HCT116 (cell line): ENCODE measurements around the gene SLC39A1. TPM values are rescaled to one million over a fixed set of nuclear protein-coding genes. Genes with fewer than 3 reads are reported as not detected.
"Not testable (repeated sequence)": the region's sequence is repeated elsewhere in the genome, so short reads cannot be mapped to it uniquely, and the experiment has no call there.

ENCODE experiments used
- ATAC-seq: fragments of 200-7000 bp; cut with Tn5 transposase; 2 replicates; pipeline ENCODE4 v1.9.1; 2020; ENCODE audit warnings: mild to moderate bottlenecking, moderate library complexity
- BruUV-seq: library from RNA; stranded (reverse); fragments of 400-500 nt; replicated peaks from 2 replicates; lab custom pipeline; 2021; lab: Mats Ljungman, UMichigan
- CTCF ChIA-PET: fragments of 300-600 bp; sonication (Branson Sonifier 250); formaldehyde crosslinking; loops from one replicate; lab custom pipeline; 2021; ENCODE audit warnings: antibody characterized with exemption; lab: Charles Lee
- POLR2A ChIA-PET: fragments of 300-600, 350-600 bp; sonication (Branson Sonifier 250); formaldehyde crosslinking; loops from one replicate; lab custom pipeline; 2021; ENCODE audit warnings: antibody characterized with exemption; lab: Charles Lee
- RAD21 ChIA-PET, 2 experiments: fragments of 300-600 bp; sonication (Branson Sonifier 250); formaldehyde crosslinking; loops; one replicate each; lab custom pipeline; 2023; ENCODE audit warnings: low total read pairs in 2 of 2; ENCODE audit not compliant: uncharacterized antibody in 2 of 2, unreplicated experiment in 2 of 2, low non-redundant PET in 1 of 2; lab: Charles Lee
- DNase-seq: peaks from one replicate; pipeline ENCODE4 v3.0.0-alpha.2; 2010; ENCODE audit warnings: low read depth, low spot score
- H2AFZ ChIP-seq: fragments of 200-600 bp; shearing (Covaris generic), sonication (generic); 2 replicates; pipeline ENCODE4 v1.6.1; 2017; ENCODE audit warnings: low read depth, mixed run types, mixed read lengths, antibody characterized with exemption, low read length; ENCODE audit not compliant: poor library complexity, severe bottlenecking
- H3K27ac ChIP-seq: 2 replicates; pipeline ENCODE4 v1.5.1; 2012; ENCODE audit warnings: low read depth, low read length
- H3K27me3 ChIP-seq: fragments of 200-600 bp; sonication (generic); 2 replicates; pipeline ENCODE4 v1.6.1; 2016; ENCODE audit warnings: mixed run types, low read length, mixed read lengths; ENCODE audit not compliant: insufficient read depth
- H3K36me3 ChIP-seq, 2 experiments: fragments of 200-500 bp in 1 of 2; fragments of 200-600 bp in 1 of 2; sonication (Bioruptor generic) in 1 of 2; sonication (generic) in 1 of 2; 2 replicates each; pipeline versions ENCODE4 v1.5.1 to v1.6.1; 2014 to 2016; ENCODE audit warnings: low read length in 2 of 2, inconsistent platforms in 1 of 2, mixed read lengths in 1 of 2, mixed run types in 1 of 2; ENCODE audit not compliant: insufficient read depth in 2 of 2, control insufficient read depth in 1 of 2
- H3K4me1 ChIP-seq, 2 experiments: fragments of 200-600 bp in 1 of 2; sonication (generic) in 1 of 2; 2 replicates each; pipeline versions ENCODE4 v1.5.1 to v1.6.1; 2012 to 2017; ENCODE audit warnings: low read length in 2 of 2, inconsistent platforms in 1 of 2, mild to moderate bottlenecking in 1 of 2, mixed read lengths in 1 of 2, mixed run types in 1 of 2, moderate library complexity in 1 of 2; ENCODE audit not compliant: insufficient read depth in 2 of 2, control insufficient read depth in 1 of 2
- H3K4me2 ChIP-seq: fragments of 200-600 bp; sonication (generic); 2 replicates; pipeline ENCODE4 v1.6.1; 2017; ENCODE audit warnings: mixed run types, low read length, mixed read lengths
- H3K4me3 ChIP-seq, 2 experiments: fragments of 200-600 bp in 1 of 2; sonication (generic) in 1 of 2; replicated peaks in 1 of 2; 2 replicates each; pipeline ENCODE4 v1.5.1; 2011 to 2016; ENCODE audit warnings: low read length in 2 of 2, control low read depth in 1 of 2, low read depth in 1 of 2, mild to moderate bottlenecking in 1 of 2, mixed read lengths in 1 of 2, mixed run types in 1 of 2
- H3K79me2 ChIP-seq: fragments of 200-600 bp; sonication (generic); 2 replicates; pipeline ENCODE4 v1.6.1; 2017; ENCODE audit warnings: mild to moderate bottlenecking, mixed run types, low read length, moderate library complexity, mixed read lengths; ENCODE audit not compliant: insufficient read depth
- H3K9ac ChIP-seq: fragments of 200-600 bp; sonication (generic); 2 replicates; pipeline ENCODE4 v1.6.1; 2016; ENCODE audit warnings: low read length, mixed read lengths
- H3K9me2 ChIP-seq: fragments of 200-600 bp; sonication (generic), shearing (Covaris generic); 2 replicates; pipeline ENCODE4 v1.6.1; 2017; ENCODE audit warnings: mixed run types, mild to moderate bottlenecking, moderate library complexity; ENCODE audit not compliant: insufficient read depth
- H3K9me3 ChIP-seq, 2 experiments: fragments of 200-500 bp in 1 of 2; fragments of 200-600 bp in 1 of 2; sonication (Bioruptor generic) in 1 of 2; sonication (generic) in 1 of 2; 2 replicates each; pipeline ENCODE4 v1.6.1; 2014 to 2017; ENCODE audit warnings: low read length in 2 of 2, mixed read lengths in 2 of 2, inconsistent platforms in 1 of 2, low read depth in 1 of 2, mild to moderate bottlenecking in 1 of 2, mixed run types in 1 of 2, moderate library complexity in 1 of 2; ENCODE audit not compliant: control insufficient read depth in 1 of 2, insufficient read depth in 1 of 2
- H4K20me1 ChIP-seq: fragments of 200-600 bp; sonication (generic), shearing (Covaris generic); 2 replicates; pipeline ENCODE4 v1.6.1; 2017; ENCODE audit warnings: mixed run types, mild to moderate bottlenecking, moderate library complexity; ENCODE audit not compliant: insufficient read depth
- CEBPB ChIP-seq: IDR thresholded peaks from 2 replicates; pipeline ENCODE4 v1.6.1; 2012; ENCODE audit warnings: low read depth
- EGR1 ChIP-seq: IDR thresholded peaks from 2 replicates; pipeline ENCODE4 v1.6.1; 2012; ENCODE audit warnings: low read depth
- ELF1 ChIP-seq: IDR thresholded peaks from 2 replicates; pipeline ENCODE4 v1.6.1; 2012; ENCODE audit warnings: low read depth, borderline replicate concordance
- EZH2 ChIP-seq: fragments of 200-600 bp; sonication (generic); IDR thresholded peaks from 2 replicates; pipeline ENCODE4 v1.6.1; 2017; ENCODE audit warnings: antibody characterized with exemption, mixed run types
- EZH2phosphoT487 ChIP-seq: fragments of 200-600 bp; IDR thresholded peaks from 2 replicates; pipeline ENCODE4 v1.6.1; 2018; ENCODE audit warnings: antibody characterized with exemption, borderline replicate concordance
- FOSL1 ChIP-seq: IDR thresholded peaks from 2 replicates; pipeline ENCODE4 v1.6.1; 2012; ENCODE audit warnings: low read depth
- POLR2A ChIP-seq: IDR thresholded peaks from 2 replicates; pipeline ENCODE4 v1.7.0; 2011; ENCODE audit warnings: borderline replicate concordance; ENCODE audit not compliant: insufficient read depth, insufficient read length; ENCODE audit errors: extremely low read depth
- POLR2AphosphoS5 ChIP-seq: IDR thresholded peaks from 2 replicates; pipeline ENCODE4 v1.6.1; 2011; ENCODE audit warnings: mild to moderate bottlenecking, low read depth, low read length, moderate library complexity
- SRF ChIP-seq: IDR thresholded peaks from 2 replicates; pipeline ENCODE4 v1.6.1; 2012; ENCODE audit warnings: low read depth
- ZFX ChIP-seq: fragments of 450-650 bp; IDR thresholded peaks from 2 replicates; pipeline ENCODE4 v1.6.1; 2017
- ZNF274 ChIP-seq: fragments of 200-500 bp; sonication (Bioruptor generic); IDR thresholded peaks from 2 replicates; pipeline ENCODE4 v1.6.1; 2014; ENCODE audit warnings: mild to moderate bottlenecking, low read depth, low read length, inconsistent platforms
- intact Hi-C: fragments of 100-400 bp; cut with micrococcal nuclease; formaldehyde crosslinking; loops from 2 replicates; pipeline ENCODE4 v1.10.0; 2022
- total RNA-seq: library from RNA; stranded (reverse); gene quantifications from one replicate; pipeline ENCODE4 v1.2.1, GENCODE V29; 2021; ENCODE audit not compliant: unreplicated experiment
- TF ChIP-seq, protein P1 (sequence below): IDR thresholded peaks from 2 replicates; pipeline ENCODE4 v1.6.1; 2011; ENCODE audit warnings: mild to moderate bottlenecking, low read length, moderate library complexity; ENCODE audit not compliant: insufficient replicate concordance; ENCODE audit errors: extremely low read depth

SLC39A1 gene
- total RNA-seq, 1 experiment from 2014 or later: 51.5 TPM

GRCh38 chr1:153912349-153912748 lies 51.0 kb downstream of the SLC39A1 start:
- Histone ChIP-seq H3K9ac (no peak overlapping the region), H3K9me2 (no peaks in the 10 kb centered on the region), H2AFZ (no peak overlapping the region), H3K4me2 (no peak overlapping the region), H4K20me1 (no peaks in the 10 kb centered on the region), H3K36me3 (peaks cover 0 to 8% of the 10 kb centered on the region in 2 experiments; a peak in 1 of 4 replicates), H3K79me2 (peaks cover 83% of the 10 kb centered on the region), H3K27ac (no peak overlapping the region), H3K4me1 (no peaks in the 10 kb centered on the region), H3K9me3 (no peaks in the 10 kb centered on the region), H3K4me3 (no peak overlapping the region), H3K27me3 (no peaks in the 10 kb centered on the region)
- DNase-seq: no peak
- ATAC-seq: no peak
- intact Hi-C loops: no loop called here
- CTCF ChIA-PET: no interaction called here
- BruUV-seq: no TSS peak
- no peak for TF ChIP-seq SRF
- TF ChIP-seq FOSL1: no peak
- TF ChIP-seq, protein P1, sequence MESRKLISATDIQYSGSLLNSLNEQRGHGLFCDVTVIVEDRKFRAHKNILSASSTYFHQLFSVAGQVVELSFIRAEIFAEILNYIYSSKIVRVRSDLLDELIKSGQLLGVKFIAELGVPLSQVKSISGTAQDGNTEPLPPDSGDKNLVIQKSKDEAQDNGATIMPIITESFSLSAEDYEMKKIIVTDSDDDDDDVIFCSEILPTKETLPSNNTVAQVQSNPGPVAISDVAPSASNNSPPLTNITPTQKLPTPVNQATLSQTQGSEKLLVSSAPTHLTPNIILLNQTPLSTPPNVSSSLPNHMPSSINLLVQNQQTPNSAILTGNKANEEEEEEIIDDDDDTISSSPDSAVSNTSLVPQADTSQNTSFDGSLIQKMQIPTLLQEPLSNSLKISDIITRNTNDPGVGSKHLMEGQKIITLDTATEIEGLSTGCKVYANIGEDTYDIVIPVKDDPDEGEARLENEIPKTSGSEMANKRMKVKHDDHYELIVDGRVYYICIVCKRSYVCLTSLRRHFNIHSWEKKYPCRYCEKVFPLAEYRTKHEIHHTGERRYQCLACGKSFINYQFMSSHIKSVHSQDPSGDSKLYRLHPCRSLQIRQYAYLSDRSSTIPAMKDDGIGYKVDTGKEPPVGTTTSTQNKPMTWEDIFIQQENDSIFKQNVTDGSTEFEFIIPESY: no peak
- no peak for TF ChIP-seq ELF1
- no peak for TF ChIP-seq ZNF274
- TF ChIP-seq EZH2phosphoT487: no peak
- TF ChIP-seq CEBPB: no peak
- TF ChIP-seq POLR2A: no peak
- no peak for TF ChIP-seq EGR1
- TF ChIP-seq ZFX: no peak
- TF ChIP-seq POLR2AphosphoS5: no peak
- no peak for TF ChIP-seq EZH2
- RAD21 ChIA-PET: no interaction called here
- POLR2A ChIA-PET: no interaction called here

DNA sequence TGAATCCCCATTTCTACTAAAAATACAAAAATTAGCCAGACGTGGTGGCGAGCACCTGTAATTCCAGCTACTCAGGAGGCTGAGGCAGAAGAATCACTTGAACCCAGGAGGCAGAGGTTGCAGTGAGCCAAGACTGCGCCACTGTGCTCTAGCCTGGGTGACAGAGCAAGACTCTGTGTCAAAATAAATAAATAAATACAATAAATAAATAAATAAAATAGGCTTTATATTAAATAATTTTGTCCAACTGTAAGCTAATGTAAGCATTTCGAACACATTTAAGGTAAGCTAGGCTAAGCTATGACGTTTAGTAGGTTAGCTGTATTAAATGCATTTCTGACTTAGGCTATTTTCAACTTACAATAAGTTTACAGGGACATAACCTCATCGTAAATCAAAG lies 52.8 kb downstream of the SLC39A1 start:
- H3K4me2 ChIP-seq, intact Hi-C loops, ATAC-seq, H4K20me1 ChIP-seq, RAD21 ChIA-PET, H3K27ac ChIP-seq, H2AFZ ChIP-seq, H3K36me3 ChIP-seq, H3K9me3 ChIP-seq, DNase-seq, CTCF ChIA-PET, H3K27me3 ChIP-seq, H3K9ac ChIP-seq, H3K4me3 ChIP-seq, BruUV-seq, H3K9me2 ChIP-seq, POLR2A ChIA-PET: not testable (repeated sequence)
- H3K4me1 ChIP-seq: peaks cover 0 to 15% of the 10 kb centered on the region in 2 experiments; a peak in 3 of 4 replicates
- peaks cover 84% of the 10 kb centered on the region for H3K79me2 ChIP-seq
